ENCODE results near the gene NUBP2.

NUBP2 gene

DNA sequence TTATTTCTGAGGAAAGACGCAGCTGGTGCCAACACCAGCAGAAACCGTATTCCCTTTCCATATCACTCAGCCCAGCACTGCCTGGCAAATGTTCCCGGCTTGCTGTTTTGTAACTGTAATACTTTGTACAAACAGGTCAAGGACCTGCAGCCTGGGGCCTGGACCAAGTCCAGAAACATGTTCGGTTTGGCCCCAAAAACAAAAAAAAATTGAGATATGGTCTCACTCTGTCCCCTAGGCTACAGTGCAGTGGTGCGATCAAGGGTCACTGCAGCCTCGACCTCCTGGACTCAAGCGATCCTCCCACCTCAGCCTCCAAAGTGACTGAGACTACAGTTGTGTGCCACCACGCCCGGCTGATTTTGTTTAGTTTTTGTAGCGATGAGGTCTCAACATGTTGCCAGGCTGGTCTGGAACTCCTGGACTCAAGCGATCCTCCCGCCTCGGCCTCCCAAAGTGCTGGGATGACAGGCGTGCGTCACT, 42.7 kb downstream of the NUBP2 start:
- TF ChIP-seq SIN3A (IDR thresholded peaks at IDR 0.05; ENCODE audit: borderline replicate concordance, insufficient read depth, low read length), result no peak
- TF ChIP-seq TAF1 (IDR thresholded peaks at IDR 0.05; ENCODE audit: borderline replicate concordance, insufficient read depth, low read length), result no peak
- TF ChIP-seq POLR2AphosphoS5 (IDR thresholded peaks at IDR 0.05; ENCODE audit: low read depth, low read length), result no peak
- TF ChIP-seq FOXP2 (optimal IDR thresholded peaks at IDR 0.05; ENCODE audit: borderline replicate concordance, extremely low read depth, extremely low read length, insufficient read depth), result no peak
- TF ChIP-seq, protein P1, sequence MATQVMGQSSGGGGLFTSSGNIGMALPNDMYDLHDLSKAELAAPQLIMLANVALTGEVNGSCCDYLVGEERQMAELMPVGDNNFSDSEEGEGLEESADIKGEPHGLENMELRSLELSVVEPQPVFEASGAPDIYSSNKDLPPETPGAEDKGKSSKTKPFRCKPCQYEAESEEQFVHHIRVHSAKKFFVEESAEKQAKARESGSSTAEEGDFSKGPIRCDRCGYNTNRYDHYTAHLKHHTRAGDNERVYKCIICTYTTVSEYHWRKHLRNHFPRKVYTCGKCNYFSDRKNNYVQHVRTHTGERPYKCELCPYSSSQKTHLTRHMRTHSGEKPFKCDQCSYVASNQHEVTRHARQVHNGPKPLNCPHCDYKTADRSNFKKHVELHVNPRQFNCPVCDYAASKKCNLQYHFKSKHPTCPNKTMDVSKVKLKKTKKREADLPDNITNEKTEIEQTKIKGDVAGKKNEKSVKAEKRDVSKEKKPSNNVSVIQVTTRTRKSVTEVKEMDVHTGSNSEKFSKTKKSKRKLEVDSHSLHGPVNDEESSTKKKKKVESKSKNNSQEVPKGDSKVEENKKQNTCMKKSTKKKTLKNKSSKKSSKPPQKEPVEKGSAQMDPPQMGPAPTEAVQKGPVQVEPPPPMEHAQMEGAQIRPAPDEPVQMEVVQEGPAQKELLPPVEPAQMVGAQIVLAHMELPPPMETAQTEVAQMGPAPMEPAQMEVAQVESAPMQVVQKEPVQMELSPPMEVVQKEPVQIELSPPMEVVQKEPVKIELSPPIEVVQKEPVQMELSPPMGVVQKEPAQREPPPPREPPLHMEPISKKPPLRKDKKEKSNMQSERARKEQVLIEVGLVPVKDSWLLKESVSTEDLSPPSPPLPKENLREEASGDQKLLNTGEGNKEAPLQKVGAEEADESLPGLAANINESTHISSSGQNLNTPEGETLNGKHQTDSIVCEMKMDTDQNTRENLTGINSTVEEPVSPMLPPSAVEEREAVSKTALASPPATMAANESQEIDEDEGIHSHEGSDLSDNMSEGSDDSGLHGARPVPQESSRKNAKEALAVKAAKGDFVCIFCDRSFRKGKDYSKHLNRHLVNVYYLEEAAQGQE (IDR thresholded peaks at IDR 0.05; ENCODE audit: insufficient read depth in 1 of 2, low read depth in 2 of 2, low read length in 2 of 2), result no peak

GRCh38 chr16:1825864-1826690, 43.3 kb downstream of the NUBP2 start:
- TF ChIP-seq SIN3A (IDR thresholded peaks at IDR 0.05; ENCODE audit: borderline replicate concordance, insufficient read depth, low read length) (no peak), POLR2AphosphoS5 (IDR thresholded peaks at IDR 0.05; ENCODE audit: low read depth, low read length) (no peak), TAF1 (IDR thresholded peaks at IDR 0.05; ENCODE audit: borderline replicate concordance, insufficient read depth, low read length) (no peak), FOXP2 (optimal IDR thresholded peaks at IDR 0.05; ENCODE audit: borderline replicate concordance, extremely low read depth, extremely low read length, insufficient read depth) (no peak)
- TF ChIP-seq, protein P1 (IDR thresholded peaks at IDR 0.05; ENCODE audit: insufficient read depth in 1 of 2, low read depth in 2 of 2, low read length in 2 of 2), result no peak

GRCh38 chr16:1826691-1827573, 44.2 kb downstream of the NUBP2 start, which contains the start of the genes FAHD1 and HAGH:
FAHD1 (plus strand) TSS chr16:1827206; CDS start chr16:1827239, 33 bp downstream.
HAGH (minus strand) TSS chr16:1826825; CDS start chr16:1826787, 38 bp downstream.
- TF ChIP-seq SIN3A (IDR thresholded peaks at IDR 0.05; ENCODE audit: borderline replicate concordance, insufficient read depth, low read length) (peak; percentile 92; the same call in 1 of the 2 replicates), TAF1 (IDR thresholded peaks at IDR 0.05; ENCODE audit: borderline replicate concordance, insufficient read depth, low read length) (no peak), POLR2AphosphoS5 (IDR thresholded peaks at IDR 0.05; ENCODE audit: low read depth, low read length) (no peak), FOXP2 (optimal IDR thresholded peaks at IDR 0.05; ENCODE audit: borderline replicate concordance, extremely low read depth, extremely low read length, insufficient read depth) (peak; percentile 45)
- TF ChIP-seq, protein P1 (IDR thresholded peaks at IDR 0.05; ENCODE audit: insufficient read depth in 1 of 2, low read depth in 2 of 2, low read length in 2 of 2), result peak in 1 of 2 experiments; percentile 59; a peak in 1 of 4 replicates

GRCh38 chr16:1828645-1829410, 46.1 kb downstream of the NUBP2 start:
- TF ChIP-seq, protein P1 (IDR thresholded peaks at IDR 0.05; ENCODE audit: insufficient read depth in 1 of 2, low read depth in 2 of 2, low read length in 2 of 2), result no peak
- no peak for TF ChIP-seq FOXP2 (optimal IDR thresholded peaks at IDR 0.05; ENCODE audit: borderline replicate concordance, extremely low read depth, extremely low read length, insufficient read depth)
- TF ChIP-seq SIN3A (IDR thresholded peaks at IDR 0.05; ENCODE audit: borderline replicate concordance, insufficient read depth, low read length), result no peak
- no peak for TF ChIP-seq POLR2AphosphoS5 (IDR thresholded peaks at IDR 0.05; ENCODE audit: low read depth, low read length)
- no peak for TF ChIP-seq TAF1 (IDR thresholded peaks at IDR 0.05; ENCODE audit: borderline replicate concordance, insufficient read depth, low read length)

Measured in PFSK-1 (cell line).